Stimulated activated CD4-positive, alpha-beta T cell treated with anti-CD3 and anti-CD28 coated beads, Interleukin-12 subunit alpha, Interleukin-12 subunit beta, amount 100 ng/mL, for 24 hours (primary cell): ENCODE data around the gene SMAP1.
A peak's percentile ranks its signal among the peaks of the same experiment; 100 is the strongest.

ENCODE experiments used
- DNase-seq, 2 experiments: peaks; one replicate each; pipeline ENCODE4 v3.0.0-alpha.2; 2020; ENCODE audit warnings: low read depth in 2 of 2

SMAP1 gene

DNA sequence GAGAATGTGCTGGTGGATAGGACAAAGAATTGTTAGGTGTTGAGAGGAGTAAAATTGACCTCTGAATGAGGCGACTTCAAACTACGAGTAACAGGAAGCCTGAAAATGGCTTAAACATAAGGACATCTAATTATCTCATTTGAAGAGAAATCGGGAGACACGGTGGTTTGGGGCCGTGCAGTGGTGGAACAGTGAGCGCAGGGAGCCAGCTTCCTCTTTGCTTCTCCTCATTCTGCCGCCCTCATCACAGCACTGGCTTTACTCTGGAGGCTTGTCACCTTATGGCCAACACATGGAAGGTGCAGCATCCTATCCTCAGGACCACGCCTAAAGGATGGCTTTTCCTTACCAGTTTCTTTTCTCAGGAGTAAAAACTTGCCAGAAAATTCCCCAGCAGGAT is 174.9 kb downstream of the SMAP1 start:
- DNase-seq, result no peak

DNA sequence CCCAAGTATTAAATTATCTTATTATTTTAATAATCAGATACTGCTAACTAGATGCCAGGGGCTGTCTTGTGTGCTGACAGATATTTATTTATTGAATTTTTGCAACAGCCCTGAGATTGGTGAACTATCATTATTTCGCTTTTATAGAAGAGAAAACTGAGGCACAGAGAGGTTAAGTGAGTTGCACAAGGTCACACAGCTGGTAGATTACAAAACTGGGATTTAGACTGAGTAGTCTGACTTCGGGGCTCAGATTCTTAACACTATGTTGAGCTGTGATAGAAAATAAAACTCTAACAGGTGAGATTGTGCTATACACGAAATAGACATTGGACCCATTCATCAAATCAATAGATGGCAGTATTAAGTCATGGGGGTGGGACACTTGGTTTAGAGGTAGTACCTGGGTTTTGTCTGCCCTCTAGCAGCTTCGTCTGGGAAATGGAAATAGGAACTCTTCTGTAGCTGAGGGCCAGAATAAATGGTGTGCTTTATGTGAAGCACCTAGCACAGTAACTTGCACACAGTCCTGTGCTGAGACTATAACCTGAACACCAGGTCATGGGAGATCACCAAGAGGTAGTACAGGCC is 175.7 kb downstream of the SMAP1 start:
- no peak for DNase-seq

DNA sequence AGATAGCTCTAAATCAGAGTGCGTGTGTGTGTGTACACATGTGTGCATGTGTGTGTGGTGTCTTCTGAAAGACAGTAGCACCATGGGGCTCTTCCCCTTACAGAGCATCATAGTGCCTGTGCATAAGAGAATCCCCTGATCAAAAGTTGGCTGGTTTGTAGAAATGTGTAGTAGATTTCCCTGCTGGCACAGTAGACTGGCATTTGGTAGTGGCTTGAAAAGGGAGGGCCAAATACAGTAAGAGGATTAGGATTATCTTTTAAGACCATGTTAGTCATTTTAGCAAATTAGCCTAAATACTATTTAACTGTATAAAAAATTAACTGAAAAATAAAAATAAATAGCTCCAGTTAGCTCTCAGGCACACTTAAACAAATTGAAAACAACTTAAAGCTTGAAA is 176.6 kb downstream of the SMAP1 start:
- DNase-seq, result no peak

DNA sequence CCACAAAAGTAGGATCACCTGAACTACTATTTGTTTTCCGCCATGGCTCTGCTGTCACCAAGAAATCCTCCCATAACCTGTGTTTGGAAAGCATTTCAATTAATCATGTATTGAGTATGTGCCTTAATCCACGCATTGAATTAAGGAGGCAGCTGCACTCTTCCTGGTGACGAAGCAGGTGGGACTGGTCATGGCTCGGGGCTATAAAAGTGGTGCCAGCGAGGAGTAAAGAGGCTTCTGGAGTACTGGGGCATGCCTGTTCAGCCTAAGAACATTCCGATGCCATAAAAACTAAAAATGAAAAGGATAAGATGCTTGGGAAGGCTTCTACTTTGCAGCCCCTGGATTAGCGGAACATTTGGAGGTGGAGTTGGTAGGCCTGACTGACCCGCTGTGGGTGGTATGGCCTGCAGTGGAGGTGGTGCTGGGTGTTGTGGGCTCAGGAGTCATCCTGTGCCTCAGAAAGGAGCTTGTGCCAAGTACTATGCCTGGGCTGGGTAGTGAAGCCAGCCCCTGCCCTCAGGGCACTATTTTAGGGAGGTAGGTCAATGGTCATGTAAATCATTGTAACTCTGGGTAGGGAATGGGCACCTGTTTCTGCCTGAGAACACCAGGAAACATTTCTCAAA is 178.6 kb downstream of the SMAP1 start:
- no peak for DNase-seq

DNA sequence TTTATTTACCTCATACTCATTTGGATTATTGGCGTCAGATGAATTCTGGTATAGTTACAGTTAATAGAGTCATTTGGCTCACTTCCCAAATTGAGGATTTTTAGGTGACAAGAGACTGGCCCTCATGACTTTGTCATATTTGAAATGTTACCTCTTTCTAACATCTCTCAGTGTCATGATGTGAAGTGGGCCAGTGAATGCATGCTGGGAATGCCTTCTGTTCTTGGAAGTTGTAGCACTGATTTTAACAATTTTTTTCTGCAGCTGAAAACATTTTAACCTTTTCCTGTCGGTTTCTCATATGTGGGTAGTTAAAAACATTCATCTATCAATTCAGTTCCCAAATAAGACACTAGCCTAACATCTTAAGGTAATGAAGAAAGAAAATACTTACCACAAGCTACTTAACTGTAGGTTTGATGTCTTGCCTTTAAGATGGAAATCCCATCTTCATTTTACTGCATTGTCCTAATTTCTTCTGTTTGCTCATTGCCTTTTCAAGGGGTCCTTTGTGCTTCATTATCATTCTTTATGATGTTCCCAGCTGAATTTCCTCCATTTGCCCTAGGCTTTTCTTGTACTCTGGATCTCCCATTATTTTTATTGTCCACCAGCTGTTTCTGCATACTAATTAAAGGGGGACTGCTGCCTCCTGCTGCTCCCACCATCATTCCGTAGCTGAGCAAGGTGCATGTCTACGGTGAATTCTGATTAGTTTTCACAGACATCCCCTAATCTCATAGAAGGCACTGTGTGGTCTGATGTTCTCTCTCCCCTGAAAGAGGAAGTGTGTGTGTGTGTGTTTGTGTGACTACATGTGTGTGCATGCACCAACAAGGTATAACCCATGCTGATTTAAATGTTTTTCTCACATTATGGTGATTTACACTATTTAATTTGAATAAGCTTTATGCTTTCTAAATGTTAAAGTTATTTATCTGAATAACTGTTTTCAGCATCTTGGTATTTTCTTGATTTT is 179.7 kb downstream of the SMAP1 start:
- no peak for DNase-seq

DNA sequence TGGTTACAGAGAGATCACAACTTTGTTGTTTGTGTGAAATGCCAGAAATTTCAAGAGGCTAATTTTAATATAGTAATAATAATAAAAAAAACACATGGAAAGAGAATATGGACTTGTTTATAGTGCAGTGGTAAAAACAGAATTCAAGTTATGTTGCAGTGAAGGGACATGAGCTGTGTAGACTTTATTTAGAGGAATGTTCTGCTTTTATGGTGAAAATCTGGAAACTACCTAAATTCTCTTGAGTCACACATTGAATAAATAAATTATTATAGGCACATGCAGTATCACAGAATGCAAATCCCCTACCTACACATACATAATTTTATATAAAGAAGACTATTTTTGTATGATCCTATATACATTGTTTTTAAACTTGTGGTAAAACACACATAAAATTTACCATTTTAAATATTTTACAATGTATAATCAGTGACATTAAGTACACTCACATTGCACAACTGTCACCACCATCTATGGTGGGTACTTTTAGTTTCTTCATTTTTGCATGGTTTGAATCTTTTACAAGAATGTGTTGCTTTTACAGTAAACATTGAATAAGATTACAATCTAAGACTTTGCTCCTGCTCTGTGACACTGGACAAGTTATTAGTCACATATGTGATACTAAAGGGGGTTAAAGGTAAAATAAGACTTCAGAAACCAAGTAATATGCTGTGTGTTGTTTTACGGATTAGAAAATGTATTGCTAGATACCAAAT is 181.8 kb downstream of the SMAP1 start:
- no peak for DNase-seq

DNA sequence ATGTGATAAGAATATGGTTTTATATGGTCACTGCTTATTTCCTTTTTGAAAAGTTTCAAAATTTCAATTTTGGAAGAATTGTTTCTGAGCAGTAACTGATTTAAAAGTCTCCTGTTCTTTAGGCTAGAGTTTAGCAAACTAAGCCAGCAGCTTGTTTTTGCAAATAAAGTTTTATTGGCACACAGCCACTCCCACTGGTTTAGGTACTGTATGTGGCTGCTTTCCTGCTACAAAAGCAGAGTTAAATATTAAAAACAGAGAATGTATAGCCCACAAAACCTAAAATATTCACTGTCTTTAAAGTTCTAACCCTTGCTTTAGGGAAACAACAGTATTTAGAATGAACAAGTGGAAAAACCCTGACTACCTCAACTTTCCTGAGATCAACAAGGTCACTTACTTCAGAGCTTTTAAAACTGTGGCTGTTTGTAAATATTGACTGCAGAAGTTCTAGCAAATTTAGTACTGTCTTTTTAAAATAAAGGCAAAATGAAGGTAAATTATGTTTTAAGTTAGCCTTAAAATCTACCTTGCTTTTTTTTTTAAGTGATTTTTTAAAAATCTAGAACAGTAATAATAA is 185.1 kb downstream of the SMAP1 start:
- DNase-seq, result no peak

DNA sequence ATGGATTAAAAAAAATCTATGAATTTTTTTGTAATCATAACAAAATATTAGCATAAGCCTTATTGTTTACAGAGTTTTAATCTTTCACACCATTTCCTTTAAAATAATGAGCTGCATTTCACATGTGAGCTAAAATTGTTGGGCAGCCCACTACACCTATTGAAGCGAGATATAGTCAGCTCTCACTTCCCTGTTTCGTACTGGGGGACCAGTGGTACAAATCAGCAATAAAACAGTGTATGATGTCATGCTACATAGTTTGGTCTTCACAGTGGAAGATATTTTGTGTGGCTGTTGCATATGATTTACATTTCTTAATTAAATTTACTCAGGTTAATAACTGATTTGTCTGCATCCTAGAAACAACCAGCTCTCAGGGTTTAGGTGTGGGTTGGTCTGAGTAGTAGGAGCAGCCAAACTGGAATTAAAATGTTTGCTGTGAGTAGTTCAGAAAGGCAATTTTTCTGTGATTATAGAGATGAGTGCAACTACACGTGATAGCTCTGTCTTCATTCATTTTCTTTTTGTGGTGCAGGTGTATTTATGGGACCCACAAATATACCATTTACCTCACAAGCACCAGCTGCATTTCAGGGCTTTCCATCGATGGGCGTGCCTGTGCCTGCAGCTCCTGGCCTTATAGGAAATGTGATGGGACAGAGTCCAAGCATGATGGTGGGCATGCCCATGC is 189.8 kb downstream of the SMAP1 start:
- no peak for DNase-seq

DNA sequence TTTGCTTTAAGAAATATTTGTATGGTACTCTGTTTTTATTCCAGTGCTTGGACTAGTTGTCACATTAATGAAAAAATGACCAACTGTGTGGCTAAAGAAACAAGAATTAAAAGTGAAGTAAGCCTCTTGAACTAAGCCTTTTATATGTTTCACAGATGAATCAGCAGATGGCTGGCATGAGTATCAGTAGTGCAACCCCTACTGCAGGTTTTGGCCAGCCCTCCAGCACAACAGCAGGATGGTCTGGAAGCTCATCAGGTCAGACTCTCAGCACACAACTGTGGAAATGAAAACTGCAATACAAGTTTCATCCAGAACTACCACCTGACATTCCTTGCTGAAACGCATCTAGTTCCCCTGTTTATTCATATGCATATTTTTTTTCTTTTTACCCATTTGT is 192.4 kb downstream of the SMAP1 start:
- no peak for DNase-seq

DNA sequence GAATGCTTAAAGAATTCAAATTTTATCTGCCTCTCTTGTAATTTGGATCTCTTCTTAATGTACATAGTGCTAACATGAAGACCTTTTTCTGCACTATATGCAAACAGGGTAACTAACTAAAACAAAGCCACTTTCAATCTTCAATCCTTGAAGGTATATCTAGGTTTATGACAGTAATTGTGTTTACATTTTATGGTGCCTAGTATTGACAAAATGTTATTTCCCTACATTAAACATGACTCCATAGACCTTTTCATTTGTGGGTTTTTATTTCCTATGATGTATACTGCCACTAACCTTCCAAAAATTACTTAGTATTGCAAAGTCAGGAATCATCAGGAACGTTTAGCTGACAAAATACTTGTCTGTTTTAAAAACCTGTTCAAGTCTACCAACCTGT is 193.2 kb downstream of the SMAP1 start:
- DNase-seq, result no peak

DNA sequence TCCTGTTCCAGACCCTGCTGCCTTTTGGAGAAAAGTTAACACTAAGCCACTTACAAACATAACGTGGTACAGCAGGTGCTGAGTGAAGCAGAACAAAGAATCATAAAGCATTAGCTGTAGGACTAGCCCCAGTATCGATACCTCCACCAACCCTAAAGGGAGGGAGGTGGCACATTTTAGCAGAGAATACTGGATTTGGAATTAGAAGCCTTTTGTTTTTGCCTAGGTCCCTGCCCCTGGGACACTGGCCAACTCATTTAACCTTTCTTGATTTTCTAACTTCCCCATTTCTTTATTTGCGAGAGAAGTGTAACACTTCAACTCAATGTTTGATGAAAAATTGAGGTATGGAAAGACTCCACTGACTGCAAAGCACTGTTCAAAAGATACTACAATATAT is 195.7 kb downstream of the SMAP1 start:
- DNase-seq, result no peak

DNA sequence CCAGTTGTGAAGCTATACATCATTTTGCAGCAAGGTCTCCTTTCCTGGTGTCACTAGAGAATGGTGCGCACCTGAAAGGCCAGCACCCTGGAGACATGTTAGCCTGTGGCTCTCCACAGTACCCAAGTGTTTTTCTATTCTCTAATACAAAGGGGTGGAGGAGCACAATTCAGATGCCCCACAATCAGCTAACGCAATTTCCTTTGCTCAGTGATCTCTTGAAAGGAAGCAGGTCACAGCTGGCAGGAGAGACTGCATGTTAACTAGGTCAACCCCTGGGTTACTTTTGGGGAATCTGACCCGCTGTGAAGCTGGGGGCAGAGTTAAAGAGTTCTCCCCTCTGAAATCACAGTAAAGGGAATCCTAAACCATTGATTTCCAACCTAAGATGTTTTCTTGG is 196.7 kb downstream of the SMAP1 start:
- no peak for DNase-seq

DNA sequence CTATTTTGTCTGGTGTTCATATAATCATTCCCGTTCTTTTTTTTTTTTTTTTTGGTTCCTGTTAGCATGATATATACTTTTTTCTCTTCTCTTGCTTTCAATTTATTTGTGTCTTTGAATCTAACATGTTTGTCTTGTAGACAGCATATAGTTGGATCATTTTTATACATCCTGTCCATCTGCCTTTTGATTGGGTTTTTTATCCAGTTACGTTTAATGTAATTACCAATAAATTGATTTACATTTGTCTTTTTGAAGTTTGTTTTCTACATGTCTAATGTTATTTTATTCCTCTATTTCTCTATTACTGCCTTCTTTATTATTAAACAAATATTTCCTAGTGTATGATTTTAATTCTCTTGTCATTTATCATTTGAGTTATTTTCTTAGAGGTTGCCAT is 204.8 kb downstream of the SMAP1 start:
- no peak for DNase-seq

DNA sequence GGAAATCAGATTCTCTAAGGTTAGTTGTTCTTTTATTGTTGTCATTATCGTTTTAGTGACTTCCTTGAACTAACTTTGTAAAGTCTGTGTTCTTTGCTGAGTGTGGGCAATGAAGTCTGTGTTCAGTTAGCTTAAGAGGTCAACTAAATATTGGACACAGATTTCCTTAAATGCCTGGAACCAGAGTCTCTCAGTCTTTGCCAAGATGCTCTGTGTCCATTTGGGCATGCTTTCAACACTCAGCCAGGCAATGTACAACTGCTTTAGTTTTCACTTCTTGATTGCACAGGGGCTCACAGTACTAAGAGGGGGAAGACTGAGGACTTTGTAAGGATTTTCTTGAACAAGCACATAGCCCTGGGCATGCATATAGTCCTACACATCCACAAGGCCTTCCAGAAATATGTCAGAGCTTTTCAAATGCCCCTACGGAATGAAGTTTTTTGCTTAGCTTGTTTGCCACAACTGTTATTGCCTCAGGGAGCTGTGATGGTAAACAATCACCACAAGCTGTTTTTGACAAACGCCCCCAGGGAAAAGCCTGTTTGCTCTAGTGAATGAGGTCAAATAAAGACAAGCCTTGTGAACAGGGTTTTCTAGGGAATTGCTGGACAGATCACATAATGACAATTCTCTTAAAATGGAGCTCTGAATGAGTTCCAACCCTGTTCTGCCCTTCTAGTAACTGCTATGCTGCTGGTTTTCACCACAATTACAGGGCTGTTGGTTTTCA is 206.7 kb downstream of the SMAP1 start:
- DNase-seq, result no peak

DNA sequence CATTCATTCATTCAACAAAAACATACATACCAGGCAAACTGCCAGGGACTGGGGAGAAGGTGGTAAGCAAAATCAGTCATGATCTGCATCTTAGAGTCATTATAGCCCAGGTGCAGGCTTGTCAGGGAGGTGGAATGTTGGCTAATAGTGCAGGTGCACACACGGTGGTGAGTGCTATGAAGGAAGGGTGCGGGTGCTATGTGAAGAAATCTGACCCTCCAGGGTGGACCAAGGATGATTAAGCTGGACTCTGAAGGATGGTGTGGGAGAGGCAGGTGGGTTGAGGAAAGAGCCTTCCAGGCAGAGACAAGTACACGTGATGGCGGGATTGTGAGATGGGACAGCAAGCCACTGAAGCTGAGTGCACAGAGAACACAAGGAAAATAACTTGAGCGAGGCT is 211.8 kb downstream of the SMAP1 start:
- no peak for DNase-seq

DNA sequence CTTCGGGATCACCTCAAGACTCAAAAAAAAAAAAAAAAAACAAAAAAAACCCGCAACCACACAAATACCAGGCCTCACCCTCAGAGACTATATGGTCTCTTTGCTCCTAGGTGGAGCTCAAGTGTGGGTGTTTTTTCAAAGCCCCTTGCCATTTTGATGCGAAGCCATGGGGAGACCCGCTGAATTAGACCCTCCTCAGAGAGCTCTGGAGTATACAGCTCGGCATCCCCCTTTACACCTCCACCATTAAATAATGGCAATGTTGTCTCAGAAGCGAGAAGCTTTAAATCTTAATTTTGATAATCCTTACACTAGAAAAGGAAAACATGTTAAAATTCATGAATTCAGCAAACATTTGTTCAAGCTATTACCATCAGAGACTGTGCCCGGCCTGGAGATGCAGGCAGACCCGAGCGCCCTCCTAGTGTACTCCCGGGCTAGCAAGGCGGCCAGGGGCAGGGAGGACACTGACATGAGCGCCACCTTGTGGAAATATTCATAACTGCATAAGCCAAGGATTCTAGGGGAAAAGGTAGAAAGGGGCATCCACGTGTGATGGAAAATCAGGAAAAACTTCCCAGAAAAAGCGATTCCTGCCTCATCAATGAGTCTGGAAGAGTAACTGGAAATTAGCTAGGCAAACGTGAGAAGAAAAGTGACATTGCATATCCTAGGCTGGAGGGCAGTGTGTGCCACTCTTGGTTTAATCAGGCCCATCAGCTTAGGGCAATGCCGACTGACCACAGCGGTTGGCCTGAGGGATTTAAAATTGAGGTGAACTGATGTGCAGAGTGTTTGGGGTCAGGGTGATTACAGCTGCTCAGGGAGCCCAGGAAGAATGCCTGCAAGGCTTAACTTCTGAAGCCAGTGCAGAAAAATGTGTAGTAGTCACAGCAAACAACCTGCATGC is 216.6 kb downstream of the SMAP1 start:
- DNase-seq, result peak; percentile 17 to 29

DNA sequence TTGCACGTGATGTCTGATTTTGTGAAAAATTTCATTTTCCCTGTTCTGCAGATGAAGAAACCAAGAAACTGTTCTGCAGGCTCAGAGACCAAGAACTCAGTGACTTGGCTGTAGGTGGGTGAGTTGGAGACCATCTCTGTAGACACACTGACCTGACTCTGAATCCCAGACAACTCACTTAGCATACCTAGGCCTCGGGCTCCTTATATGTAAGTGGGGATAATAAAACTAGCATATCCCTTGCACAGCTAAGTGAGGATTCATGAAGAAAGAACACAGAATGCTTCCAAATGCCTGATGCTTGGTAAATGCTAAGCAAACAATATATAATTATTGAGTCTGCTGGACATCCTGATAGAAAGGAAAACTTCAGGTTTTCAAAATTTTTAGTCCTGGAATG is 218.4 kb downstream of the SMAP1 start:
- no peak for DNase-seq

DNA sequence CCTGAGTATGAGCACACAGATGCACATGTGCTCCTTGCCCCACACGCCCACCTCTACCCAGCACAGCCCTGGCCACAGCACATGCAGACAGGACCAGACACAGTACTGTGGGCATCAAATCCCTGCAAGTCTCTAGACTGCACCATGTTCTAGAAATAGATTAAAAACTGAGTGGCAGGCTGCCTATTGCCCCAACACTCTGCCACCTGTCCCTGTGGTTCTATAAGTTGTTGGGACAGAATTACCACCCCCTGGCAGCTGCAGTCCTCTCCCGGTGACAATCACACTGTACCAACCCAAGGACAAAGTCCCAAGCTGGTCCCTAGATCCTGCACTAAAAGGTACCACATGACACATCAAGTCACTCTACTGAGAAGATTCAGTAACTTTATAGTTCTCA is 219.0 kb downstream of the SMAP1 start:
- no peak for DNase-seq

DNA sequence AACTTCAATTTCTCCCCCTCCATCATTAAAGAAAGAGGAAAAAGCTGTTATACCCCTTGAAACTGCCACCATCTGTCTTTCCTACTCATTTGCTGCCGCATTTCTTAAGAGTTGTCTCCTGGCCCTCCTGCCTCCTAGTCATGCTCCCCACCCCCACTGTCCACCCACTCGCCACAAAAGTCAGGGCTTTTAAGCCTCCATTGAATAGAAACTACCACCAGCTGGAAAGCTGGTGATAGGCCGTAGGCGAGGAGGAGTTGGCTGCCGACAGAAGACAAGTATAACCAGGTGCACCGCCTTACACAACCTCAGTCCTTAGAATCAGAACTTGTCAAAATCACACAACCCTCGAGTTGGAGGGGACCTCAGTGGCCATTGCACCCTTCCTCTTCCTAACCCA is 221.6 kb downstream of the SMAP1 start:
- no peak for DNase-seq

DNA sequence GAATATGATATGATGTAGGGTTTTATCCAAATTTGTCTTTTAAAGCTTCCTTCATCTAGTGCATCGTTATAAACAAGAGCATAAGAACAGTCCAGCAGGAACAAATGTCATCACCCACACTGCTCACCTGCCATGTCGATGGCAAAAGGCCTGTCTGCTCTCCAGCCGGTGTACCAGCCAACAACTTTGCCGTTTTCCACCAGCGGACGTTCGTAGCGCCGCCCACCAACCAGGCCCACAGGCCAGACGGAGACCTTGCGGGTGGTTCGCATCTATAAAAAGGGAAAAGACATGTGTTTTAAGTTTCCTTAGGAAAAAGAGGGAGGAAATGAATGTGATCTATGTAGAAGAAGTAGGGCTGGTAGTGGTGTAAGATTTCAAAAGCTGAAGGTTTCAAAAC is 226.3 kb downstream of the SMAP1 start:
- no peak for DNase-seq
